GM12801 (cell line): ENCODE results near the gene TMEM11.

ENCODE experiments used
- TF ChIP-seq, protein P1 (sequence below): IDR thresholded peaks from one replicate; pipeline ENCODE4 v1.5.1; 2011; ENCODE audit warnings: control low read depth; ENCODE audit not compliant: insufficient read length; ENCODE audit errors: extremely low read depth

Gene TMEM11

DNA sequence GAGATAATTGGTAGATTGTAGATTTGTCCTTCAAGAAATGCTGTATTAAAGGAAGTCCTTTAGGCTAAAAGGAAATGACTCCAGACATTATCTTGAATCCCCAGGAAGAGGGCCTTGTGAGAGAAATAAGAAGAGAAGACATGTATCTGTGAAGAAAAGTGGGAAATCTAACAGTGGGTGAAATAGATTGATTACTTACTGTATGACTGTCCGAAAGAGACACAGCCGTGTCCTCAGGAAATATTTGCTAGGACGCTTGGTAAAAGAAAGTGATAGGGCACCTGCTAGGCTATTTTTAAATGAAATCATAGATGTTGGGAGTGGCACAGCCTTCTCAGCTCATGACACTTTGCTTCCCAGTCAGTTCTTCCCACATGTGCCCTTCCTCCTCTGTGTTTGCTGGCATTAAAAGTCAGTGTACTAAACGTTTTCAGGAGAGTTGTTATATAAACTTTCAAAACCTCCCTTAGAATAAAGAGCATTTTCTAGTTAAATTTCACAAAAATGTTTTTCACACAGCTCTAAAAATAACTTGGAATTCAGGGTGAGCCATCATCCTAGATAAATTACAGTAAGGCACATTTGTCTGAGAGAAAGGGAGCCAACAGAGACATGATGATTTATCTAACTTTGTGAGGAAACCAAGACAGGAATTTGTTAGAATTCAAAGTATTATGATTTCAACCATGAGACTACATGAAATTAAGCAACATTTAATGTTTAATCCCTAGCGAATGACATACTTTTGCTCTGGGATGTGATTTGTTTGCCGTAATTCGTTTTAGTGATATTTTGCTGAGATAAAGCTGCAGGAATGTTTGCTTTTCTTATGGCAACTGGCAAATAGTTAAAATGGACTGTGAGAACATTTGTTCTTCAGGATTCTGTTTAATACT lies 52.2 kb downstream of the TMEM11 start:
- TF ChIP-seq, protein P1, sequence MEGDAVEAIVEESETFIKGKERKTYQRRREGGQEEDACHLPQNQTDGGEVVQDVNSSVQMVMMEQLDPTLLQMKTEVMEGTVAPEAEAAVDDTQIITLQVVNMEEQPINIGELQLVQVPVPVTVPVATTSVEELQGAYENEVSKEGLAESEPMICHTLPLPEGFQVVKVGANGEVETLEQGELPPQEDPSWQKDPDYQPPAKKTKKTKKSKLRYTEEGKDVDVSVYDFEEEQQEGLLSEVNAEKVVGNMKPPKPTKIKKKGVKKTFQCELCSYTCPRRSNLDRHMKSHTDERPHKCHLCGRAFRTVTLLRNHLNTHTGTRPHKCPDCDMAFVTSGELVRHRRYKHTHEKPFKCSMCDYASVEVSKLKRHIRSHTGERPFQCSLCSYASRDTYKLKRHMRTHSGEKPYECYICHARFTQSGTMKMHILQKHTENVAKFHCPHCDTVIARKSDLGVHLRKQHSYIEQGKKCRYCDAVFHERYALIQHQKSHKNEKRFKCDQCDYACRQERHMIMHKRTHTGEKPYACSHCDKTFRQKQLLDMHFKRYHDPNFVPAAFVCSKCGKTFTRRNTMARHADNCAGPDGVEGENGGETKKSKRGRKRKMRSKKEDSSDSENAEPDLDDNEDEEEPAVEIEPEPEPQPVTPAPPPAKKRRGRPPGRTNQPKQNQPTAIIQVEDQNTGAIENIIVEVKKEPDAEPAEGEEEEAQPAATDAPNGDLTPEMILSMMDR: no peak

DNA sequence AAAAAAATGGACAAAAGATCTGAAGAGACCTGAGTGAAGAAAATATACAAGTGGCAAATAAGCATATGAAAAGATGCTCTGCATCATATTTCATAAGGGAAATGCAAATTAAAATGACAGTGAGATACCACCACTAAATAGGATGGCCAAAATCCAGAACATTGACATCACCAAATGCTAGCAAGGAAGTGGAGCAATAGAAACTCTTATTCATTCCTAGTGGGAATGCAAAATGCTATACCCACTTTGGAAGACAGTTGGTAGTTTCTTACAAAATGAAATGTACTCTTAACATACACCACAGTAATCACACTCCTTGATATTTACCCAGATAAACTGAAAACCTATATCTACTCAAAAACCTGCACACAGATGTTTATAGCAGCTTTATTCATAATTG lies 53.6 kb downstream of the TMEM11 start:
- TF ChIP-seq, protein P1: no peak

DNA sequence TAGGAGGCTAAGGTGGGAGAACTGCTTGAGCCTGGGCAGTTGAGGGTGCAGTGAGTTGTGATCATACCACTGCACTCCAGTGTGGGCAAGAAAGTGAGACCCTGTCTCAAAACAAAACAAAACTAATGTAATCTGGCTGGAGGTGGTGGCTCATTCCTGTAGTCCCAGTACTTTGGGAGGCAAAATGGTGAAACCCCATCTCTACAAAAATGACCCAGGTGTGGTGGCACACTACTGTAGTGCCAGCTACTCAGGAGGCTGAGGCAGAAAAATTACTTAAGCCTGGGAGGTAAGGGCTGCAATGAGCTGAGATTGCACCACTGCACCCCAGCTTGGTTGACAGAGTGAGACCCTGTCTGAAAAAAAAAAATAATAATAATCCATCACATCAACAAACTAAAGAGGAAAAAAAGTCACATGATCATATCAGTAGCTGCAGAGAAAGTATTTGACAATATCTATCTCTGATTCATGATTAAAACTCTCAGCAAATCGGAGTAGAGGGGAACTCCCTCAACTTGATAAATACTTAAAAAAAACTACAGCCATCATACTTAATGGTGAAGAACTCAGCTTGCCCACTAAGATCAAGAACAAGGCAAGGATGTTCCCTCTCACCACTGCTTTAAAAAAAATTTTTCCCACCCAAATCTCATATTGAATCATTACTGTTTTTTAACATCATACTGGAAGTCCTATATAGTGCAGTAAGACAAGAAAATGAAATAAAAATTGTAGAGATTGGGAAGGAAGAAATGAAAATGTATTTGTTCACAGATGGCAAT lies 56.2 kb downstream of the TMEM11 start:
- TF ChIP-seq, protein P1: no peak

DNA sequence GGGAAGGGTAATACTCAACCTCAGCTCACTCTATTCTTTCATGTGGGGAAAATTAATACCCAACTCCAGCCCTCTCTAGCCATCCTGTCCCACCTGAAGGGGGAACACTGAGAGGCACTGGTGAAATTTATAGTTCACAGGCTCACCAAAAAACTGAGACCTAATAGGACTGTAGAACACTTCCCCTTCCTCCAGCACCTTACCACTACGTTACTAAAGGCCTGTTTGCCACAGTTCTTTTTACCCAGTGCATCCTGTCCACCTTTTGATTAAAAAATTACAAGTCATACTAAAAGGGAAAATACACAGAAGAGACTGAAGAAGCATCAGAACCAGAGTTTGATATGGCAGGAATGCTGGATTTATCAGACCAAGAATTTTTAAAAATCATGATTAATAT lies 61.2 kb downstream of the TMEM11 start:
- TF ChIP-seq, protein P1: no peak

DNA sequence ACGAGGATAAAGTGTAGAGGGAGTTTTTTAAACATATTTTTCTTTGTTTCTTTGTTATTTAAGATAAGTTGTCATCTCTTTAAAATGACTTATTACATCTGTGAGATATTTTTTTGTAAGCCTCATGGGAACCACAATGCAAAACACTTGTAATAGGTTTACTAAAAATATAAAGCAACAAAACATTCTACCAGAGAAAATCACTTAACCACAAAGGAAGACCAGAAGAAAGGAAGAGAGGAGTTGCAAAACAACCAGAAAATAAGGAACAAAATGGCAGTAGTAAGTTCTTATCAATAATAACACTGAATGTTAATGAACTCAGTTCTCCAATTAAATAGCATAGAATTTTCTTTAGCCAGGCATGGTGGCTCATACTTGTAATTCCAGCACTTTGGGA lies 64.3 kb downstream of the TMEM11 start:
- TF ChIP-seq, protein P1: no peak
